Testis (tissue), 3 donors: ENCODE measurements around the gene TOLLIP. TPM values are rescaled to one million over a fixed set of nuclear protein-coding genes. Genes with fewer than 3 reads are reported as not detected.
"Not testable (repeated sequence)": the region's sequence is repeated elsewhere in the genome, so short reads cannot be mapped to it uniquely, and the experiment has no call there.

Source experiments
- DNase-seq: peaks from one replicate; pipeline ENCODE4 v3.0.0-alpha.2; 2019
- H3K27ac ChIP-seq, 2 donors: fragments of 200-600 bp; sonication (generic); one replicate each; pipeline ENCODE4 v1.5.1; 2019
- H3K27me3 ChIP-seq: fragments of 200-600 bp; sonication (generic); one replicate; pipeline ENCODE4 v1.5.1; 2019
- H3K36me3 ChIP-seq: fragments of 200-600 bp; sonication (generic); one replicate; pipeline ENCODE4 v1.5.1; 2017; ENCODE audit warnings: low read depth; ENCODE audit errors: missing control alignments
- H3K4me1 ChIP-seq: fragments of 200-600 bp; sonication (generic); one replicate; pipeline ENCODE4 v1.5.1; 2019
- H3K4me3 ChIP-seq, 2 donors: fragments of 200-600 bp; sonication (generic); one replicate each; pipeline ENCODE4 v1.5.1; 2017 to 2019
- H3K9me3 ChIP-seq: fragments of 200-600 bp; sonication (generic); one replicate; pipeline ENCODE4 v1.5.1; 2017
- POLR2A ChIP-seq: fragments of 450-650 bp; IDR thresholded peaks from one replicate; pipeline ENCODE4 v1.6.1; 2017; ENCODE audit warnings: antibody characterized with exemption, mild to moderate bottlenecking, moderate library complexity
- WGBS, 2 donors: methylation state at CpG; one replicate each; pipeline ENCODE4 v1.1.5; 2018; 5-methylcytosine and 5-hydroxymethylcytosine counted together
- intact Hi-C: fragments of 100-400 bp; cut with DNase I; formaldehyde crosslinking; loops from one replicate; pipeline ENCODE4 v1.15.1; 2023; ENCODE audit warnings: low total_unique reads
- polyA plus RNA-seq: library from polyadenylated mRNA; stranded (reverse); fragments of 350-450 nt; fragmentation: Illumina TruSeq; extraction: RNeasy Lipid Tissue Mini Kit (QIAGEN cat#74804); gene quantifications from one replicate; pipeline ENCODE4 v1.2.3, GENCODE V29; 2014; ENCODE audit warnings: low read depth, low replicate concordance; ENCODE audit not compliant: insufficient read depth
- total RNA-seq, 2 donors: library from RNA; depleted of rRNA; stranded (reverse); fragments of >200 nt; gene quantifications; one replicate each; pipeline ENCODE4 v1.2.3, GENCODE V29; 2016
- TF ChIP-seq, protein P1 (sequence below), 3 experiments: fragments of 450-650 bp in 2 of 3; fragments of 200-600 bp in 1 of 3; sonication (generic) in 1 of 3; IDR thresholded peaks; one replicate each; pipeline ENCODE4 v1.5.1; 2016 to 2019; ENCODE audit warnings: antibody characterized with exemption in 3 of 3, mild to moderate bottlenecking in 2 of 3, moderate library complexity in 1 of 3

TOLLIP gene
- total and polyA plus RNA-seq, 3 donors from 2014 or later, result 185 to 220 (median 197) TPM

DNA sequence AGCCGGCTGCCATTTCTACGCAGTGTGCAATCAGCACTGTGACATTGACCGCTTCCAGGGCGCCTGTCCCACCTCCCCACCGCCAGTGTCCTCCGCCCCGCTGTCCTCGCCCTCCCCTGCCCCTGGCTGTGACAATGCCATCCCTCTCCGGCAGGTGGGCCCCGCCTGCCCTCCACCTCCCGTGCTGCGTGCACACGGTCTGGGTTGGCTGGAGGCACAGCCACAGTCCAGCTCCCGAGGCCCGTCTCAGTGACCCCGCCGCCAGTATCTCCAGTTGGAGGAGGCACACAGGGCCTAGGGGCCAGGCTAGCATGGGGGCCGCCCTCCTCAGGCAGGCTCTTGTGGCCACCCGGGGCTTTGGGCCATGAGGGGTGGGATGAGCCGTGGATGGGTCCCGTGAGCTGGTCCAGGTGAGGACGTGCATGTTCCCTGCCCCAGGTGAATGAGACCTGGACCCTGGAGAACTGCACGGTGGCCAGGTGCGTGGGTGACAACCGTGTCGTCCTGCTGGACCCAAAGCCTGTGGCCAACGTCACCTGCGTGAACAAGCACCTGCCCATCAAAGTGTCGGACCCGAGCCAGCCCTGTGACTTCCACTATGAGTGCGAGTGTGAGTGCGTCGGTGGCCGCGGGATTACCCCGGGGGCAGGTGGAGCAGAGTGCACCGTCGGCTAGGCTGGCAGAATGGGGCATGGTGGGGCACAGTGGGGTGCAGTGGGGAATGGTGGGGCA lies 56.9 kb downstream of the TOLLIP start:
- Histone ChIP-seq H3K36me3 (no peaks in the 10 kb centered on the region), H3K4me1 (no peaks in the 10 kb centered on the region), H3K27me3 (no peaks in the 10 kb centered on the region), H3K4me3 (no peak overlapping the region), H3K9me3 (no peaks in the 10 kb centered on the region), H3K27ac (no peak overlapping the region)
- intact Hi-C loops, result no loop called here
- no peak for DNase-seq
- no peak for TF ChIP-seq POLR2A
- TF ChIP-seq, protein P1, sequence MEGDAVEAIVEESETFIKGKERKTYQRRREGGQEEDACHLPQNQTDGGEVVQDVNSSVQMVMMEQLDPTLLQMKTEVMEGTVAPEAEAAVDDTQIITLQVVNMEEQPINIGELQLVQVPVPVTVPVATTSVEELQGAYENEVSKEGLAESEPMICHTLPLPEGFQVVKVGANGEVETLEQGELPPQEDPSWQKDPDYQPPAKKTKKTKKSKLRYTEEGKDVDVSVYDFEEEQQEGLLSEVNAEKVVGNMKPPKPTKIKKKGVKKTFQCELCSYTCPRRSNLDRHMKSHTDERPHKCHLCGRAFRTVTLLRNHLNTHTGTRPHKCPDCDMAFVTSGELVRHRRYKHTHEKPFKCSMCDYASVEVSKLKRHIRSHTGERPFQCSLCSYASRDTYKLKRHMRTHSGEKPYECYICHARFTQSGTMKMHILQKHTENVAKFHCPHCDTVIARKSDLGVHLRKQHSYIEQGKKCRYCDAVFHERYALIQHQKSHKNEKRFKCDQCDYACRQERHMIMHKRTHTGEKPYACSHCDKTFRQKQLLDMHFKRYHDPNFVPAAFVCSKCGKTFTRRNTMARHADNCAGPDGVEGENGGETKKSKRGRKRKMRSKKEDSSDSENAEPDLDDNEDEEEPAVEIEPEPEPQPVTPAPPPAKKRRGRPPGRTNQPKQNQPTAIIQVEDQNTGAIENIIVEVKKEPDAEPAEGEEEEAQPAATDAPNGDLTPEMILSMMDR (IDR thresholded peaks at IDR 0.05), result no peak
- WGBS, 2 donors, result 96 to 97% methylated on average over 31 to 38 of the region's 38 CpGs

DNA sequence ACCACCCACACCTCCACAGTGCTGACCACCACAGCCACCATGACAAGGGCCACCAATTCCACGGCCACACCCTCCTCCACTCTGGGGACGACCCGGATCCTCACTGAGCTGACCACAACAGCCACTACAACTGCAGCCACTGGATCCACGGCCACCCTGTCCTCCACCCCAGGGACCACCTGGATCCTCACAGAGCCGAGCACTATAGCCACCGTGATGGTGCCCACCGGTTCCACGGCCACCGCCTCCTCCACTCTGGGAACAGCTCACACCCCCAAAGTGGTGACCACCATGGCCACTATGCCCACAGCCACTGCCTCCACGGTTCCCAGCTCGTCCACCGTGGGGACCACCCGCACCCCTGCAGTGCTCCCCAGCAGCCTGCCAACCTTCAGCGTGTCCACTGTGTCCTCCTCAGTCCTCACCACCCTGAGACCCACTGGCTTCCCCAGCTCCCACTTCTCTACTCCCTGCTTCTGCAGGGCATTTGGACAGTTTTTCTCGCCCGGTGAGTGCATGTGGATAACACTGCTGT lies 58.1 kb downstream of the TOLLIP start:
- intact Hi-C loops, result no loop called here
- no peaks in the 10 kb centered on the region for H3K4me1 ChIP-seq
- H3K27ac ChIP-seq, result no peak overlapping the region
- no peaks in the 10 kb centered on the region for H3K9me3 ChIP-seq
- no peaks in the 10 kb centered on the region for H3K36me3 ChIP-seq
- TF ChIP-seq, protein P1 (IDR thresholded peaks at IDR 0.05), result no peak
- TF ChIP-seq POLR2A, result no peak
- 93 to 100% methylated on average over 14 to 16 of the region's 16 CpGs for WGBS, 2 donors
- H3K4me3 ChIP-seq, result no peak overlapping the region
- DNase-seq, result no peak
- H3K27me3 ChIP-seq, result no peaks in the 10 kb centered on the region

DNA sequence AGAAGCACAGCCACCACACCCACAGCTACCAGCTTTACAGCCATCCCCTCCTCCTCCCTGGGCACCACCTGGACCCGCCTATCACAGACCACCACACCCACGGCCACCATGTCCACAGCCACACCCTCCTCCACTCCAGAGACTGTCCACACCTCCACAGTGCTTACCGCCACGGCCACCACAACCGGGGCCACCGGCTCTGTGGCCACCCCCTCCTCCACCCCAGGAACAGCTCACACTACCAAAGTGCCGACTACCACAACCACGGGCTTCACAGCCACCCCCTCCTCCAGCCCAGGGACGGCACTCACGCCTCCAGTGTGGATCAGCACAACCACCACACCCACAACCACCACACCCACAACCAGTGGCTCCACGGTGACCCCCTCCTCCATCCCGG lies 59.0 kb downstream of the TOLLIP start:
- DNase-seq, H3K36me3 ChIP-seq, H3K27ac ChIP-seq, H3K9me3 ChIP-seq, H3K27me3 ChIP-seq, H3K4me1 ChIP-seq, H3K4me3 ChIP-seq, intact Hi-C loops: not testable (repeated sequence)
- WGBS, 2 donors, result 93% methylated on average over 8 of the region's 12 CpGs; no CpG with 5 or more reads in 1 of the 2 donors

DNA sequence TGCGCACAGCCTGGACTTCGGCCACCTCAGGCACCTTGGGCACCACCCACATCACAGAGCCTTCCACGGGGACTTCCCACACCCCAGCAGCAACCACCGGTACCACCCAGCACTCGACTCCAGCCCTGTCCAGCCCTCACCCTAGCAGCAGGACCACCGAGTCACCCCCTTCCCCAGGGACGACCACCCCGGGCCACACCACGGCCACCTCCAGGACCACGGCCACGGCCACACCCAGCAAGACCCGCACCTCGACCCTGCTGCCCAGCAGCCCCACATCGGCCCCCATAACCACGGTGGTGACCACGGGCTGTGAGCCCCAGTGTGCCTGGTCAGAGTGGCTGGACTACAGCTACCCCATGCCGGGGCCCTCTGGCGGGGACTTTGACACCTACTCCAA lies 60.5 kb downstream of the TOLLIP start:
- H3K36me3 ChIP-seq, DNase-seq, H3K27ac ChIP-seq, H3K9me3 ChIP-seq, H3K27me3 ChIP-seq, intact Hi-C loops, H3K4me3 ChIP-seq, H3K4me1 ChIP-seq: not testable (repeated sequence)
- 100% methylated on average over 2 of the region's 18 CpGs; no CpG with 5 or more reads in 1 of the 2 donors for WGBS, 2 donors

DNA sequence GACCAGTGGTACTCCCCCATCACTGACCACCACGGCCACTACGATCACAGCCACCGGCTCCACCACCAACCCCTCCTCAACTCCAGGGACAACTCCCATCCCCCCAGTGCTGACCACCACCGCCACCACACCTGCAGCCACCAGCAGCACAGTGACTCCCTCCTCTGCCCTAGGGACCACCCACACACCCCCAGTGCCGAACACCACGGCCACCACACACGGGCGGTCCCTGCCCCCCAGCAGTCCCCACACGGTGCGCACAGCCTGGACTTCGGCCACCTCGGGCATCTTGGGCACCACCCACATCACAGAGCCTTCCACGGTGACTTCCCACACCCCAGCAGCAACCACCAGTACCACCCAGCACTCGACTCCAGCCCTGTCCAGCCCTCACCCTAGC lies 62.4 kb downstream of the TOLLIP start:
- 96% methylated on average over 13 of the region's 14 CpGs; no CpG with 5 or more reads in 1 of the 2 donors for WGBS, 2 donors
- H3K9me3 ChIP-seq, DNase-seq, H3K4me3 ChIP-seq, intact Hi-C loops, H3K27me3 ChIP-seq, H3K4me1 ChIP-seq, H3K27ac ChIP-seq, H3K36me3 ChIP-seq: not testable (repeated sequence)

DNA sequence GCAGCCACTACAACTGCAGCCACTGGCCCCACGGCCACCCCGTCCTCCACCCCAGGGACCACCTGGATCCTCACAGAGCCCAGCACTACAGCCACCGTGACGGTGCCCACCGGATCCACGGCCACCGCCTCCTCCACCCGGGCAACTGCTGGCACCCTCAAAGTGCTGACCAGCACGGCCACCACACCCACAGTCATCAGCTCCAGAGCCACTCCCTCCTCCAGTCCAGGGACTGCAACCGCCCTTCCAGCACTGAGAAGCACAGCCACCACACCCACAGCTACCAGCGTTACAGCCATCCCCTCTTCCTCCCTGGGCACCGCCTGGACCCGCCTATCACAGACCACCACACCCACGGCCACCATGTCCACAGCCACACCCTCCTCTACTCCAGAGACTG lies 63.1 kb downstream of the TOLLIP start:
- intact Hi-C loops, H3K9me3 ChIP-seq, DNase-seq, H3K36me3 ChIP-seq, H3K27ac ChIP-seq, H3K4me3 ChIP-seq, H3K27me3 ChIP-seq, H3K4me1 ChIP-seq: not testable (repeated sequence)
- 92 to 97% methylated on average over 14 of the region's 14 CpGs for whole genome bisulfite sequencing, 2 donors

DNA sequence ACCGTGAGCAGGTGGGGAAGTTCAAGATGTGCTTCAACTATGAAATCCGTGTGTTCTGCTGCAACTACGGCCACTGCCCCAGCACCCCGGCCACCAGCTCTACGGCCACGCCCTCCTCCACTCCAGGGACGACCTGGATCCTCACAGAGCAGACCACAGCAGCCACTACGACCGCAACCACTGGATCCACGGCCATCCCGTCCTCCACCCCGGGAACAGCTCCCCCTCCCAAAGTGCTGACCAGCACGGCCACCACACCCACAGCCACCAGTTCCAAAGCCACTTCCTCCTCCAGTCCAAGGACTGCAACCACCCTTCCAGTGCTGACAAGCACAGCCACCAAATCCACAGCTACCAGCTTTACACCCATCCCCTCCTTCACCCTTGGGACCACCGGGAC lies 63.7 kb downstream of the TOLLIP start:
- H3K27ac ChIP-seq, H3K36me3 ChIP-seq, H3K27me3 ChIP-seq, intact Hi-C loops, H3K4me1 ChIP-seq, H3K9me3 ChIP-seq, H3K4me3 ChIP-seq, DNase-seq: not testable (repeated sequence)
- WGBS, 2 donors, result 94 to 95% methylated on average over 6 to 13 of the region's 14 CpGs

DNA sequence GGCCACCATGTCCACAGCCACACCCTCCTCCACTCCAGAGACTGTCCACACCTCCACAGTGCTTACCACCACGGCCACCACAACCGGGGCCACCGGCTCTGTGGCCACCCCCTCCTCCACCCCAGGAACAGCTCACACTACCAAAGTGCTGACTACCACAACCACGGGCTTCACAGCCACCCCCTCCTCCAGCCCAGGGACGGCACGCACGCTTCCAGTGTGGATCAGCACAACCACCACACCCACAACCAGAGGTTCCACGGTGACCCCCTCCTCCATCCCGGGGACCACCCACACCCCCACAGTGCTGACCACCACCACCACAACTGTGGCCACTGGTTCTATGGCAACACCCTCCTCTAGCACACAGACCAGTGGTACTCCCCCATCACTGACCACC lies 64.9 kb downstream of the TOLLIP start:
- 96 to 100% methylated on average over 1 to 9 of the region's 9 CpGs for WGBS, 2 donors
- H3K27ac ChIP-seq, H3K4me1 ChIP-seq, H3K9me3 ChIP-seq, DNase-seq, H3K27me3 ChIP-seq, H3K36me3 ChIP-seq, H3K4me3 ChIP-seq, intact Hi-C loops: not testable (repeated sequence)

DNA sequence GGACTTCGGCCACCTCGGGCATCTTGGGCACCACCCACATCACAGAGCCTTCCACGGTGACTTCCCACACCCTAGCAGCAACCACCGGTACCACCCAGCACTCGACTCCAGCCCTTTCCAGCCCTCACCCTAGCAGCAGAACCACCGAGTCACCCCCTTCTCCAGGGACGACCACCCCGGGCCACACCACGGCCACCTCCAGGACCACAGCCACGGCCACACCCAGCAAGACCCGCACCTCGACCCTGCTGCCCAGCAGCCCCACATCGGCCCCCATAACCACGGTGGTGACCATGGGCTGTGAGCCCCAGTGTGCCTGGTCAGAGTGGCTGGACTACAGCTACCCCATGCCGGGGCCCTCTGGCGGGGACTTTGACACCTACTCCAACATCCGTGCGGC lies 65.9 kb downstream of the TOLLIP start:
- H3K9me3 ChIP-seq, H3K27me3 ChIP-seq, H3K27ac ChIP-seq, H3K36me3 ChIP-seq, H3K4me3 ChIP-seq, intact Hi-C loops, H3K4me1 ChIP-seq, DNase-seq: not testable (repeated sequence)
- 96 to 100% methylated on average over 3 to 14 of the region's 18 CpGs for WGBS, 2 donors

DNA sequence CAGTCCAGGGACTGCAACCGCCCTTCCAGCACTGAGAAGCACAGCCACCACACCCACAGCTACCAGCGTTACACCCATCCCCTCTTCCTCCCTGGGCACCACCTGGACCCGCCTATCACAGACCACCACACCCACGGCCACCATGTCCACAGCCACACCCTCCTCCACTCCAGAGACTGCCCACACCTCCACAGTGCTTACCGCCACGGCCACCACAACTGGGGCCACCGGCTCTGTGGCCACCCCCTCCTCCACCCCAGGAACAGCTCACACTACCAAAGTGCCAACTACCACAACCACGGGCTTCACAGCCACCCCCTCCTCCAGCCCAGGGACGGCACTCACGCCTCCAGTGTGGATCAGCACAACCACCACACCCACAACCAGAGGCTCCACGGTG lies 66.7 kb downstream of the TOLLIP start:
- H3K36me3 ChIP-seq, H3K4me3 ChIP-seq, DNase-seq, H3K27ac ChIP-seq, H3K9me3 ChIP-seq, H3K27me3 ChIP-seq, intact Hi-C loops, H3K4me1 ChIP-seq: not testable (repeated sequence)
- 82 to 95% methylated on average over 6 to 10 of the region's 11 CpGs for WGBS, 2 donors
